Stimulated activated CD4-positive, alpha-beta T cell treated with anti-CD3 and anti-CD28 coated beads, TNF-alpha, amount 100 ng/mL, for 48 hours (primary cell): ENCODE measurements around the gene AHSA1.
"Not testable (repeated sequence)": the region's sequence is repeated elsewhere in the genome, so short reads cannot be mapped to it uniquely, and the experiment has no call there.

ENCODE experiments used
- DNase-seq, 3 donors: peaks; one replicate each; pipeline ENCODE4 v3.0.0-alpha.2; 2020; ENCODE audit warnings: low read depth in 3 of 3

Gene AHSA1

GRCh38 chr14:77457522-77458248 is at the start of gene AHSA1, which contains the start of gene VIPAS39:
AHSA1 (plus strand) TSS chr14:77458093; CDS start chr14:77458190, 97 bp downstream.
VIPAS39 (minus strand) TSS chr14:77457601; CDS start chr14:77454102, 3,499 bp downstream.
- peak; percentile 81 to 92 (median 82) for DNase-seq

DNA sequence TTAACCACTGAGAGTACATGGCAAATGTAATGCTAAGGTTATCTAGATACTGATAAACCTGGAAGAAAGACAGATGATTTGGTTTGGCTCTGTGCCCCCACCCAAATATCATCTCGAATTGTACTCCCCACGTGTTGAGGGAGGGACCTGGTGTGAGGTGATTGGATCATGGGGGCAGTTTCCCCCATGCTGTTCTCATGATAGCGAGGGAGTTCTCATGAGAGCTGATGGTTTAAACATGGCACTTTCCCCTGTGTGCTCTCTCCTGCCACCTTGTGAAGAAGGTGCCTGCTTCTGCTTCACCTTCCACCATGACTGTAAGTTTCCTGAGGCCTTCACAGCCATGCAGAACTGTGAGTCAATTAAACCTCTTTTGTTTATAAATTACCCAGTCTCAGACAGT is 48.8 kb upstream of the AHSA1 start:
- no peak for DNase-seq

DNA sequence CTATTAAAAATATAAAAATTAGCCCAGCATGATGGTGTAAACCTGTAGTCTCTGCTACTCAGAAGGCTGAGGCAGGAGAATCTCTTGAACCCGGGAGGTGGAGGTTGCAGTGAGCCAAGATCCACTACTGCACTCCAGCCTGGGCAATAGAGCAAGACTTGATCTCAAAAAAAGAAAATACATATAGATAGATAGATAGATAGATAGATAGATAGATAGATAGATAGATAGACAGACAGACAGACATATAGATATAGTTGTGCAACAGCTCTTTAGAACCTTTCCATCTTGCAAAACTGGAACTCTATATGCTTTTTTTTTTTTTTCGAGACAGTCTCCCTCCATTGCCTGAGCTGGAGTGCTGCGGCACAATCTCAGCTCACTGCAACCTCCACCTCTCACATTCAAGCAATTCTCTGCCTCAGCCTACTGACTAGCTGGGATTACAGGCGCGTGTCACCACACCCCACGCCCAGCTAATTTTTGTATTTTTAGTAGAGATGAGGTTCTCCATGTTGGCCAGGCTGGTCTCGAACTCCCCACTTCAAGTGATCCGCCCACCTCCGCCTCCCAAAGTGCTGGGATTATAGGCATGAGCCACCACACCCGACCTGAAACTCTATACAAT is 42.4 kb upstream of the AHSA1 start:
- not testable (repeated sequence) for DNase-seq

GRCh38 chr14:77416098-77416497 is 41.8 kb upstream of the AHSA1 start:
- DNase-seq, result not testable (repeated sequence)

- no peak for DNase-seq
These were observed 41.1 kb upstream of the AHSA1 start for GRCh38 chr14:77416836-77417235.

- no peak for DNase-seq
These were observed 36.7 kb upstream of the AHSA1 start for GRCh38 chr14:77421201-77421600.

GRCh38 chr14:77423423-77423822 is 34.5 kb upstream of the AHSA1 start, which contains the start of gene NOXRED1:
NOXRED1 (minus strand) TSS chr14:77423523; CDS start chr14:77422889, 634 bp downstream.
- DNase-seq, result no peak

GRCh38 chr14:77424862-77425261 is 33.0 kb upstream of the AHSA1 start:
- DNase-seq, result no peak

DNA sequence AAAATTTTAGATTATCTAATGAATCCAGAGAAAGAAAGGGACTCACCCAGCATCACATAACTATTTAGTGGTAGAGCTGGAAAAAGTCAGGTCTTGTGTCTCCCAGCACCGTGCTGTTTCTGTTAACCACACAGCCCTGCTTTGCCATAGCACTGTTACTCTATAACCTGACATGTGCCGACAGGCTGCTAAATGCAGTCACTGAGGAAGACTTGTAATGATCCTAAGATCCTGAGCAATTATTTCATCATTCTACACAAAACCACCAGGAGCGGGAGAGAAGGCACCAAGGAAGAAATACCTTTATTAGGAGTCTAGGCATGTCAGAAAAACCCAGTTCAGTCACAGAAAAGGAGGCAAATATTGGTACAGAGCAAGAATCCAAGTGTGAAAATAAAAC is 31.5 kb upstream of the AHSA1 start:
- no peak for DNase-seq

DNA sequence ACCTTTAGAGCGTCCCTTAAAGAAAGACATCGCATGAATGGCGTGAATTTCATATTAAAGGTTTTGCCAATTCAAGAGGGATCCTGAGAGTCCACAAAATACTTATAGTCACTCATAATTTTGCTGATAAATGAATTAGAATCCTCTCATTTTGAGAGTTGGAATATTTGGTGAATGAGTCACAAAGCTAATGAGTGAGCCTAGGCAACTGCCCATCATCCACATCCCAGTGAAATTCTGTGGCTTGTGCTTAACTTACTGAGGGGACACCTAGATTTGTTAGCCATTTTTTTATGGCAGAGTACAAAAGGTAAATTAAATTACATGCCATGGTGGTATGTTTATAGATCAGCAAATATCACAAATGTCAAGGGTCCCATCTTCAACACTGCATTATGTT is 21.9 kb upstream of the AHSA1 start:
- no peak for DNase-seq

DNA sequence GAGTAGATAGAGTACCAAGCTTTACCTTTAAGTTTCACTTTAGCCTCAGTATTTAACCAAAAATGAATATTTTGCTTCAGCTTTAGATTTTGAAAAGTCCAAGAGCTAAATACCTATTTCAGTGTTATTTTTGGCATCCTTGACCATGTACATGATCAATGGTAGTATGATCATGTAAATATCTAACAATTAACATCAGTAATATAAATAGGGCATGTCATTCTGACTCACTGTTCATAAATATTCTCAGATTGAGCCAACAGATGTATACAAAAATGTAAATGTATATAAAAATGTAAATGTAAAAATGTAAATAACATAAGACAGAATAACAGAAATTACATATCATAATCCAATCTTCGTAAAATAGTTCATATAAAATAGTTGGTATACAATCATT is 19.3 kb upstream of the AHSA1 start:
- DNase-seq, result no peak

GRCh38 chr14:77439861-77440260 is 18.0 kb upstream of the AHSA1 start:
- DNase-seq, result no peak

- DNase-seq, result no peak
These were observed 15.7 kb upstream of the AHSA1 start for GRCh38 chr14:77442196-77442595.

- DNase-seq, result no peak
These were observed 1.8 kb upstream of the AHSA1 start for GRCh38 chr14:77455966-77456640.

DNA sequence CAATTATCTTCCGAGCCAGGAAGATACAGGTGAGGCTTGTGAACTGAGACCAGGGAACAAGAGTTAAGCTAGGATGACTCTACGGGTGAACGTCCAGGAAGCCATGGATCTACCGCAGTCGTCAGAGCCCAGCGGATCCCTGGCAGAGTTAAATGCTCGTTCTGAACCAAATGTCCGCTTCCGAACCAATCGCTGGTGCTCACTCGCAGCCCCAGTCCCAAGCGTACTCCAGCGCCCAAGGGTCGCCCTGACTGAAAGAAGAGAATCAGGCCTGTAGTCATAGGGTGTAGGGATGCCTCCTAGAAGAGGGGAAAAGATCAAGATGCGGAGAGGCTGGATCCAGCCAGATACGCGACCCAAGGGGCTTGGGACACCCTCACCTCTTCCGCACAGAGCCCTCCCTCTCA is 775 bp upstream of the AHSA1 start:
- DNase-seq, result no peak

- peak in 2 of 3 donors; percentile 19 to 27 for DNase-seq
These were observed 507 bp downstream of the AHSA1 start for GRCh38 chr14:77458249-77458950.

GRCh38 chr14:77459072-77459723 is 1.3 kb downstream of the AHSA1 start:
- DNase-seq, result peak; percentile 46 to 63 (median 48)

- no peak for DNase-seq
These were observed 9.9 kb downstream of the AHSA1 start for GRCh38 chr14:77467801-77468200.

DNA sequence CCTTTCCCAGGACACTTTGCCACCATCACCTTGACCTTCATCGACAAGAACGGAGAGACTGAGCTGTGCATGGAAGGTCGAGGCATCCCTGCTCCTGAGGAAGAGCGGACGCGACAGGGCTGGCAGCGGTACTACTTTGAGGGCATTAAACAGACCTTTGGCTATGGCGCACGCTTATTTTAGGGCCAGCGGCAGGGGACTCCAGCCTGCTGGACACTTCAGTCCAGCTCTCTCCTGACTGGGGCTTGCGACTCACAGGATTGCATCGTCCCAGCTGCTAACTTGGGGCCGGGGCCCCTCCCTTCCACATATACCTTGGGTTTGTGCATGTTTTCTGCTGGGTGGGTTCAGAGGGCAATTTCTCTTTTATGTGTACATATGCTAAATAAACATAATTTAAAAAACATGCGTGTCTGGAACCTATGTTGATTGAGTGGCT is 11.2 kb downstream of the AHSA1 start:
- no peak for DNase-seq

- no peak for DNase-seq
These were observed 11.6 kb downstream of the AHSA1 start for GRCh38 chr14:77469539-77469938.

- DNase-seq, result no peak
These were observed 12.5 kb downstream of the AHSA1 start for GRCh38 chr14:77470224-77470870.
